Activated T-helper 1 cell treated with Interleukin-2 at 50 U/mL for 16 hours (primary cell): ENCODE measurements around the gene MLPH.

Source experiments
- DNase-seq: peaks from one replicate; pipeline ENCODE4 v3.0.0-alpha.2; 2020; ENCODE audit warnings: low read depth

Gene MLPH

DNA sequence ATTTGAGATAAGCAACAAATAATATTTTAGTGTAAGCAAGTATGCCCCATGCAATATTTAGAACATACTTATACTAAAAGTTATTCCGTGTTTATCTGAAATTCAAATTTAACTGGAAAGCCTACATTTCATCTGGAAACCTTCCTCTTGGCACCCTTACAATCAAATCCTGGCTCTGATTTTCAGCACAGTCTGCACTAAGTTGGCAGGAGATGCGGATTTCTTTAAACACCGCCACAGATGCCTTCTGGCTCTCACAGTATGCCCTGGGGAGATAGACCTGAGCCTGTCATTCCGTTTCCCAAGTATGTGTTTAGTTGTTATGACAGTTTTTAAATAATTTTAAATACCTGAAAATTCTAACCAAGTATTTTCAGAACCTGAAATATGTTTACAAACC lies 7.3 kb upstream of the MLPH start:
- DNase-seq: no peak

- DNase-seq: no peak
These were observed 6.5 kb upstream of the MLPH start for GRCh38 chr2:237480556-237480955.

GRCh38 chr2:237480988-237481525 lies 6.0 kb upstream of the MLPH start:
- DNase-seq: no peak

DNA sequence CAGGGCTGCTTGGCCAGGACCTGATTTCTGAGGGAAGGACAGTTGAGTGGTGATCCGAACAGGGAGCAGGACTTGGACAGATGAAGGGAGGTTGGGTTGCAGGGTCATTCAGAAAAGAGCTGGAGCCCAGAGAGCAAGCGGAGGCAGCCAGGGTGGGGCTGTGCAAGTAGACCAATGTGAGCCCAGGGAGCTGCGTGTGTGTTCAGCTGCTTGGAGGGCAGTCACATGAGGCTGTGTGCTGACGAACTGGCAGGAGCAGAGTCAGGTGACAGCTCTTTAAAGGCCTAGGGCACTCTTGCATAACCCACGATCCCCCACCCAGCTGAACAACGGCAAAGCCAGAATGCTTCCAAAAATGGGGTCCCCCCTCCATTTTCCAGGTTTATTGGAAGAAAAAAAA lies 4.6 kb upstream of the MLPH start:
- DNase-seq: no peak

DNA sequence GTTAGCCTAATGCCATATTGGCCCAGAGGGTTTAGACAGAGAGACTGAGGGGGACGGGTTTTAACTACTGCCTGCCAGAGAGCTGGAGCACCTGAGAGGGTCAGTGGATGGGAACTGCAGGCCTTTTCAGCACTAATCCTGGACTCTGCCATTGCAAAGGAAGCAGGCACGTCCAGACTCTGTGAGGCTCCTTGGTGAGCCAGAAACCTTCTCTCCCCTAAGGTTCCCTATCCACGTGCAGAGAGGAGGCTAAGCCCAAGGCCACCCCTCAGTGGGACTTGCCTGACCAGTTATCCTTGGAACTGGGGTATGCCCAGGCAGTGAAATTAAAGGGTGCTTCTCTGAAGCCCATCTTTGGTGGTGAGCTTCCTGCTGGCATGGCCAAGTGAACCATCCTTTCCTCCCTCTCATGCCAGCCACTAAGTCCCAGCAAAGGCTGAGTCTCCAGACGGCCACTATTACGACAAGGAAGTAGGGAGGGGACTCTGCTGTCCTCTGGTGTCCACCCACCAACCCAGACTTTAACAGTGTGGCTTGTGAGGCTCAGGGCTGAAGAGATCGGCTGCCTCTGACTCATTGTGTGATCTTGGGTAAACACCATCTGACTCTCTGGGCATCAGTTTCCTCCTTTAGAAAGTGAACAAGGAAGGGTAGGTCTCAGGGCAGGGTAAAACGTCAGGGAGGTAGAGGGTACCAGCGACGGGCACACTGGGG lies 3.9 kb upstream of the MLPH start:
- DNase-seq: no peak

DNA sequence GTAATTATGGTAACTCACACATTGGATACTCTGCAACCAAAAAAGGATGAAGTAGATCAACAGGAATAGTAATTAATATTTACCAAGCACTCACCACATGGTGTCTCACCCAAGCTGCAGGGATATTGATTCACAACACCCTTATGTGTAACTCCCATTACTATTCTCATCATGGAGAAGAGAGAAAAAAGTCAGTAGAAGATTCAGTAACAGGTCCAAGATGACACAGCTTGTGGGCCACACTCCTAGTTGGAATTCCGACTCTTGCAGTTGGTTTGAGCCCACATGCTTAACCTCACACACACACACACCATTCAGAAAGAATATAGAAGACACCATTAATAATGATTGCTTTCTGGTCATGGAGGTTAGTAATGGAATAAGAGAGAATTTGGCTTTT lies 1.7 kb upstream of the MLPH start:
- no peak for DNase-seq

DNA sequence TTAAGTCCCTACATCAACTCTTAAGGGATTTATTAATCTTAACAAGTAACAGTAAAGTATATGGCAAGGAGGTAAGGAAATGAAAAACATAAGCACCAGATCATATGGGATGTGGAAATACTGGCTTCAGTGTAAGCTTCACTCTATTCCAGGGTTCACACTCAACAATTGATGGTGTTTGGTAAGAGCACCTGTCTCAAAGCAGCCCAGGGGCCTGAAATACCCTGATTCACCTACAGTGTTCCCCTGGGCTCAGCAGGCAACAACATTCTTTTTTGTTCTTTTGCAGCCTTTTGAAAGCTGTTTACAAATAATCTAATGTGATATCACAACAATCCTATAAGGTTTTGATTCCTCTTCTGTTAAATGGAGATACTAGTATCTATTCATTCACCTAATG lies 1.2 kb upstream of the MLPH start:
- no peak for DNase-seq

DNA sequence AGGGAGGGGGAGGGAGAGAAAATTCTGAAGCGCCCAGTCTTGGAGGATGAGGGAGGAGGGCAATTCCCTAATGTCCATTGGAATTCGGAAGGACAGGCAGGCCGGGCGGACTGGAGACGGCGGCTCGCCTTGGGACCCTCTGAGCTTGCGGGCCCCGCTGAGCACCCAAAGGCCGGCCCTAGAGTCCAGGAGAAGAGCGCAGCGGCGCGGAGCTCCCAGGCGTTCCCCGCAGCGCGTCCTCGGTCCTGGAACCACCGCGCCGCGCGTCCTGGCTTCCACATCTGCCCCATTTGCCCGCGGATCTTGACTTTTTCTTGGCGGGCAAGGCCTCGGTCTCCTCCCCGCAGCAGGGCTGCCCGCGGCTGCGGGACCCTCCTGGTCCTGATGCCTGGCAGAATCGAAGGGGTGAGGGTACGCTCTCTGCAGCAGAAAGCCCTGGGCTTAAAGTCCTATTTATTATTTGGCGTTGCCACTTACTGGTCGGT lies 675 bp upstream of the MLPH start:
- DNase-seq: no peak

- no peak for DNase-seq
These were observed 445 bp downstream of the MLPH start for GRCh38 chr2:237487496-237487895.

GRCh38 chr2:237488295-237488694 lies 1.2 kb downstream of the MLPH start:
- no peak for DNase-seq

- no peak for DNase-seq
These were observed 2.1 kb downstream of the MLPH start for GRCh38 chr2:237488901-237489860.

- DNase-seq: no peak
These were observed 3.1 kb downstream of the MLPH start for GRCh38 chr2:237490009-237490711.

DNA sequence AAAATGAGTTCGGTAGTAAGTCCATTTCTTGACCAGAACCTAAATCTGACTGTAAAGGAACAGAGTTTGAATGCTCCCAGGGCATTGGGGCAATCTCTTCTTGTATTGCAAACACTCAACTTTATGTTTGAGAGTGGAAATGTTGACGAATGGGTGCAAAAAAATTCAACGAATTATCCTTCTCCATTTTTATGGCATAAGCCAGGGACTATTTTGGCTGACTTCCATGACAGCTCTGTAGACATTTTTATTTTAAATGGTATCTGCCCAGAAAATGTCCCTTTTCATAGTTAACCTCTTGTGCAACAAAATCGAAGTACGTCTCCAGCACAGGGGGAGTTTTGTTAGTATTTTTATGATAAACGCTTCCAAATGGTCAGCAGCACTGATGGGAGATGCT lies 3.7 kb downstream of the MLPH start:
- no peak for DNase-seq

GRCh38 chr2:237491515-237492118 lies 4.6 kb downstream of the MLPH start:
- no peak for DNase-seq

GRCh38 chr2:237492137-237492890 lies 5.3 kb downstream of the MLPH start:
- DNase-seq: no peak

DNA sequence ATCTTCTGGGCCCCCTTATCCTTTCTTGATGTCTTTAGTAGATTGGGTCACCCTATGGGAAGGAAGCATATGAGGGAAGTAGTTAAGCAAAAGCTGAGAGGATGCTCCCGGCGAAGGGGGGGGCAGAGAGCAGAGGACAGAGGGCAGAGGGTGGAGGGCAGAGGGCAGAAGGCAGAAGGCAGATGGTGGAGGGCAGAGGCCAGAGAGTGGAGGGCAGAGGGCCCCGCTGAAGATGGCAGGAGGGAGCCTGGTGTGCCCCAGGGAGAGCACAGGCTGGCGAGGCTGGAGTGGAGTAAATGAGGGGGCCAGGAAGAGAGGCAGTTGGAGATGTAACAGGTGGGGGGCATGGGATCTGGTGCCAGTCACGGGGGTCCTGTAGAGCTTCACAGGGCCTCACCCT lies 7.0 kb downstream of the MLPH start:
- DNase-seq: no peak

GRCh38 chr2:237495521-237496117 lies 8.6 kb downstream of the MLPH start:
- no peak for DNase-seq

- no peak for DNase-seq
These were observed 9.4 kb downstream of the MLPH start for GRCh38 chr2:237496428-237496827.

GRCh38 chr2:237497009-237497837 lies 10.2 kb downstream of the MLPH start:
- DNase-seq: no peak

GRCh38 chr2:237497838-237498186 lies 10.8 kb downstream of the MLPH start:
- DNase-seq: no peak
